HG03108 (cell line): ENCODE measurements around the gene NTMT1.
A peak's percentile ranks its signal among the peaks of the same experiment; 100 is the strongest.
"Not testable (repeated sequence)": the region's sequence is repeated elsewhere in the genome, so short reads cannot be mapped to it uniquely, and the experiment has no call there.

Experiments
- ATAC-seq: cut with Tn5 transposase; IDR thresholded peaks from one replicate; pipeline ENCODE4 v1.9.1; 2021; ENCODE audit warnings: moderate library complexity; ENCODE audit not compliant: unreplicated experiment

NTMT1 gene, protein sequence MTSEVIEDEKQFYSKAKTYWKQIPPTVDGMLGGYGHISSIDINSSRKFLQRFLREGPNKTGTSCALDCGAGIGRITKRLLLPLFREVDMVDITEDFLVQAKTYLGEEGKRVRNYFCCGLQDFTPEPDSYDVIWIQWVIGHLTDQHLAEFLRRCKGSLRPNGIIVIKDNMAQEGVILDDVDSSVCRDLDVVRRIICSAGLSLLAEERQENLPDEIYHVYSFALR

DNA sequence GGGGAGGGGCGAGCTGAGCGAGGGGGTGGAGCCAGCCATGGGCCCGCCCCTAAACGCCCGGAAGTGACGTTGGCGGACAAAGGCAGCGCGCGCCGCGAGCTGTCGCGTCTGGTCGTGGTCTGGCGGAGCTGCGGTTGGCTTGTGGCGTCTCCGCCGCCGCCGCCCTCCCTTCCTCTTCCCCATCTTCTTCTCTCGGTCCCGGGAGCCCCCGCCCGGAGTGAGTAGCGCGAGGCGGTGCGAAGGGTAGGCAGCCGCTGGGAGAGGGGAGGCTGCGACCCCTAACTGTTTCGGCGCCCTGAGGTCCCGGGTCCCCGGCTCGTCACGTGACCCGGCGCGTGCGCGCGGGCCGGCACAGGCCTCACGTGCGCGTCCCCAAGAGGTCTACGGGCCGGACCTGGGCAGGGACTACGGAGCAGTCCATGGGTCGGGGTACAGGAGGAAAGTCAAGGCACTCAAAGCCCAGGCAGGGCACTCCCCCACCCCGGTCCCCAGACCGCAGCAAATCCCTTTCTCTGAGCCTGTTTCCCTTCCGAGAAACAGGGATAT is at the start of gene NTMT1:
TSS of gene NTMT1 (plus strand) at position 85 of the 546 bp plus-strand sequence. CDS start 6,541 bp downstream, outside the sequence.
- ATAC-seq: peak; percentile 69

DNA sequence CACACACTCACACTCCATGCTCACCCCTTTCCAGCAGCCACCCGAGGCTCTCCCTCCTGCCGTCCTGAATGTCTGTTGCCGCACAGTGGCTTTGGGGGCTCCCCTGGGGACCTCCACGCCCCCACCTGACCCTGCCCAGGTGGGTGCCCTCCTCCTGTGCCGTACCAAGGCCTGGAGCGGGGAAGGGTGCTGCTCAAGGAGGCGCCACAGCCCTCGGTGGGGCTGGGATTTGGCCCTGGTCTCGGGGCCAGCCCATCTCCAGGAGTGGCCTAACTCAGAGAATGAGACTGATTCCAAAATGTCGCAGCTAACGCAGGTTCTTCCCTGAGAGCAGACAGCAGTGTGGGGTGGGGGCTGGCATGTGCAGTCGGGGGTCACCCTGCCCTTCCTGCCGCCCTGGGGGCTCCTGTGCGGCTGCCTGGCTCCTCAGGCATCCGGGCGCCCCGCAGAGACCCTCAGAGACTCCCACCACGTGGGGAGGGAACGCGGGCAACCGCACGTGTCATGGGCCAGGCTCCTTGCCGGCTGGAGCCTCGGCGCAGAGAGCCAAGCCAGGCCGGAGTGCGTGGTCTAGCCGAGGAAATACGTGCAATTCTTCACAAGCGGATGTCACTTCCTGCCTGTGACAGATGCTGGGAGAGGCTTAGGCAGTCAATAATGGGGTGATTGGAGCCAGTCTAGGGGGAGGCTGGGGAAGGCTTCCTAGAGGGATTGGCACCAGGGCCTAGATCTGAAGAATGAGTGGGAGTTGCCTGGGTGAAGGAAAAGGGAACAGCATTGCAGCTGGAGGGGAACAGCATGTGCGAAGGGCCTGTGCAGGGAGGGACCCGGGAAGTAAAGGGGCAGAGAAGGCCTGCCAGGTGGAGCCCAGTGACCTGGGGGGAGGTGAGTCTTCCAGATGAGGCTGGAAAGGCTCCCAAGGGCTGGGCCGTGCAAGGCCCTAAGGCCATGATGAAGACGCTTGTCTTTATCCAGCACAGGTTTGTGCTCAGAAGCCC is 49.1 kb upstream of the NTMT1 start:
- no peak for ATAC-seq

DNA sequence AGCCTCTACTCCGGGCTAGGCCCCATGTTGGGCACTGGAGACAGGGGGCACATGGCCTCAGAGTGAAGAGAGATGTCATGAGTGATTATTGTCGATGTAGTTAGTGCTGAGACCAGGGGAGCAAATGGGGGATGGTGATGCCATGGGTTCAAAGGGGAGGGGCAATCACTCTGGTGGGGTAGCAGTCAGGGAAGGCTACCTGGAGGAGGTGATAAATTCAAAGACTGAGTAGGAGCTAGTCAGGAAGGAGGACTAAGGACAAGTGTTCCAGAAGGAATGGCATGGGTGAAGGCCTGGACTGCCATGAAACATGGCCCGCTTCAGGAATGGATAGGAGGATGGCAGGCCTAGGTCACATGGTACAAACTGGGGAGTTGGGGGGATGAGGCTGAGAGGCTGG is 46.7 kb upstream of the NTMT1 start:
- no peak for ATAC-seq

DNA sequence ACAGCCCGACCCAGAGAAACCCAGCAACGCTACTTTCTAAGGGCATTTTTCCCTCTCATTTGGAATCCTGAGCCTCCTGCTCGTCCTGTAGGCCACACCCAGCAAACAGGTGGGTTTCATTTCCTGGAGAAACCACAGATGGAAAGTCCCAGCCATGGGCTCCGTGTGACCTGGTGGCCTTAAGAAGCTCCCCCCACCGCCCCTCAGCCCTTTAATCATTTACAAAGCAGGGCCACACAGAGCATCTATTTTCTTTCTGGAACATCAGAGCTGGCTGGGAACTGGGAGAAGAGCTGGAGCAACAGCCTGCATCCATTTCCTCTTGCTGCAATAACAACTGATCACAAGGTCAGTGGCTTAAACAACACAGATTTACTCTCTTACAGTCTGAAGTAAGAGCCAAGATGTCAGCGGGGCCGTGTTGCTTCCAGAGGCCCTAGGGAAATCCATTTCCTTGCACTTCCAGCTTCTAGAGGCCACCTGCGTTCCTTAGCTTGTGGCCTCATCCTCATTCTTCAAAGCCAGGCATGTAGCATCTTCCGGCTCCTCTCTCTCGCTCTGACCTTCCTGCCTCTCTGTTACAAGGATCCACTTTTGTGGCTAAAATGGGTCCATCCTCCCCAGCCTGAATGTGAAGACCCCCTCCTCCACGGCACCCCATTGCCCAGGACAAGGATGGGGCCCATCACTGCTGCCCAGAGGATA is 45.6 kb upstream of the NTMT1 start:
- ATAC-seq: no peak

DNA sequence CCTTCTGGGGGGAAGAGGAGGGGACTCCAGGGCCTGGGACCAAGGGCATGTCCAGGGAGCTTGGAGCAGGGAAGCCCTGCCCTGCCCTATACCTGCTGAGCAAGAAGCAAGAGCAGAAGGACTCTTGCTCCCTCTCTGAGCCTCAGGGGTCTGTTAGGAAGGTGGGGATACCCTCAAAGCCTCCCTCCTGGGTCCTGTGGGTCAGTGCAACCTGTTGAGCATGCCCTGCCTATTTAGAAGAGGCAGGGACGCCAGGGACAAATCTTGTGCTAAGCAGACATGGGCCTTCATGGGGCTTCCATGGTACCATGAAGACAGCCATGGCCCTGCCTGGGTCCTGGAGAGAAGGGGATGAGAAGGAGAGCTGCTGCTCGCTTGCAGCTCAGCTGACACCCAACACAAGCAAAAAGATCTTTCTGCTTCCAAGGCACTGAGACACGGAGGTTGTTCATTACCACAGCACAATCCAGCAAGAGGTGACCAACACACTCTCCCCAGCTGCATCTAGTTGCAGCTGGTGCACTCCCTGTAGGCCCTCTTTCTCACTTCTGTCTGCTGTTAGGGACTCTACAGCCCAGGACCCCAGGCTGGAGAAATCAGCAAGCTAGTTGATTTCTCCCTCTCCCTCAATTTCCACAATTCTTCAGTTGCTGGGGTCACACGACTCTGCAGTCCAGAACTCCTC is 44.3 kb upstream of the NTMT1 start:
- no peak for ATAC-seq

DNA sequence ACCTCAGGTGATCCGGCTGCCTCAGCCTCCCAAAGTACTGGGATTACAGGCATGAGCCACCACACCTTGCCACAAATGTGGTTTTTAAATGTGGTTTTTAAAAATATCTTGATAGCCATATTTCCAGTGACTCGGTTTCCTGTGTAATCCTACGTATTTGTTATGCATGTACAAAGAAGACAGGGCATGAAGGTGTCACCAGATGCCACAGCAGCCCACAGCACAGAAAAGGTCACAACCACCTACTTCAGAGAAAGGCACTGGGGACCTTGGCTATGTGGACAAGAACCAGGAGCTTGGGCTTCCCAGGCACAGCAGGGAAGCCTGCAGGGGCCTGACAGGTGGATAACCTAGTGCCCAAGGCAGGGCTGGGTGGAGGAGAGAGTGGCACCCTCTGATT is 43.1 kb upstream of the NTMT1 start:
- no peak for ATAC-seq

DNA sequence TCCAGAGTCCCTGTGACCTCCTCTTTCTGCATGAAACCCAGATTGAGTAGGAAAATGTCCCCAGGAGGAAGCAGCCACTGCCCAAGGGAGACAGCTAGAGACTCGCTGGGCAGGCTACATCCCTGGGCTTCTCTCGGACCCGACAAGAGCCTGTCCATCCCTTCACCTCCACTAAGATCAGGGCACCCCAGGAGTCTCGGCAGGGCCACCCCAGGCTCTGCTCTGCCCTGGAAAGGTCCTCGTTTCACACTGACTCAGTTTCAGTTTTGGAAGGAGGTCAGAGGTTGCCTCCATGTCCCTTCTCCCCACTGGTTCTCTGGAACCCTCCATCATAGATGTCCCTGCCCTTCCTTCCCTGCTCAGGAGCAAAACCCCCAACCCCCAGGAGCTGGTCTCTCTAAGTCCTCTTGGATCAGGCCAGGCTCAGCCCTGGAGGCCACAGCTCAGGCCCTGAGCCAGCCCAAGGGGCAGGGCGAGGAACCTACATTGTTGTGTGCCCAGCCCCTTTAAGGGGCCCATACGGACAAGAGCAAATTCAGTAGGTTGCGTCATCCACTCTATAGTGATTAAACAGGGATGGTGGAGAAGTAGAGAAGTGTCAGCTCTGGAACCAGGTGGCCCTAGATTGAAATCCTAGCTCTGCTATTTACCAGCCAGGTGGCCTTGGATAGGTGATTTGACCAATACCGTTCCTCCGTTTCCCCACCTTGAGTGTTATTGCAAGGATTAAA is 42.5 kb upstream of the NTMT1 start:
- ATAC-seq: no peak

DNA sequence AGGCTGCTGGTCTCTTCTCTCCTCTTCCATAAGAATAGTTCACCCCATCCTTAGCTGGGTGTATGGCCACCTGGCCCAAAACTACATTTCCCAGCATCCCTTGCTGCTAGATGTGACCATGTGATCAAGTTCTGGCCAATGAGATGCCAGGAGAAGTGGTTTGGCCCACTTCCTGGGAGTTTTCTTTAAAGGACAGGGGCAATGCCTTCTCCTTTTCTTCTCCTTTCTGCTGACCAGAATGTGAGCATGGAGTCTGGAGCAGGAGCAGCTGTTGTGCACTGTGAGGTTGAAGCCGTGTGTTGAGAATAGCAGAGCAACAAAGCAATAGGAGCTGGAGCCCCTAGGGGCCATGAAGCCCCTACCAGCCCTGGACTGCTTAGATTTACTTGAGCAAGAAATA is 41.8 kb upstream of the NTMT1 start:
- no peak for ATAC-seq

DNA sequence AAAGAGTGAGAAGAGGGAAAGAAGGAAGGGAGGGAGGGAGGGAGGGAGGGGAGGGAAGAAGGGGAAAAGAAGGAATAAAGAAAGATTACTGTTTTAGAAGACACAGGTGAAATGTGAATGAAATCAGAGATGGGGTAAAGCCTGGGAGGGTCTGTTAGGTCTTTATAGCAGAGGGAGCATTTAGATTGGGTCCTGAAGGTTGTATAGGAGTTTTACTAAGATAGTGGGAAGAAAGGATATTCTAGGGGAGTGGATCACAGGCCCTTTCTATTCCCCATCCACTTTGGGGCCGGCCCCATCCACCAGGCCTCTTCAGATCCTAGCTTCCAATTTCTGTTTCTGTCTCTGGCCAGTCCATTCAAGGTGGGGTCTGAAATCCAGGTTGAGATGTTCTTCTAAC is 40.6 kb upstream of the NTMT1 start:
- ATAC-seq: no peak

DNA sequence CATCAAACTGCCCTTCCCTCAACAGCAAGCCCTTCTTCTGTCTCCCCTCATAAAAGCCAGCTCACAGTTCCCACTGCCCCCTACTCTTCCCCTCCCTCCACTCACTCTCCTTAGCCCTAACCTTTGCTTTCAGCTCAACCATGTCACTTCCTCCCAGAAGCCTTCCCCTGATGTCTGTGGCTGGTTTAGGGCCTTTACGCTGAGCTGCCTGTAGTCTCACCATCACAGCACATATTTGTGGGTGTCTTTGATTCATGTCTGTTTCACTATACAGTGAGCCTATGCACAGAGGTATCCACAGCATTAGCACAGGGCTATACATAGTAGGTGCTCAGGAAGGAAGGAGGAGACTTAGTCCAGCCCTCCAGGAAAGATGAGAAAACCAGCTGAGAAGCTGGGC is 39.7 kb upstream of the NTMT1 start:
- no peak for ATAC-seq

DNA sequence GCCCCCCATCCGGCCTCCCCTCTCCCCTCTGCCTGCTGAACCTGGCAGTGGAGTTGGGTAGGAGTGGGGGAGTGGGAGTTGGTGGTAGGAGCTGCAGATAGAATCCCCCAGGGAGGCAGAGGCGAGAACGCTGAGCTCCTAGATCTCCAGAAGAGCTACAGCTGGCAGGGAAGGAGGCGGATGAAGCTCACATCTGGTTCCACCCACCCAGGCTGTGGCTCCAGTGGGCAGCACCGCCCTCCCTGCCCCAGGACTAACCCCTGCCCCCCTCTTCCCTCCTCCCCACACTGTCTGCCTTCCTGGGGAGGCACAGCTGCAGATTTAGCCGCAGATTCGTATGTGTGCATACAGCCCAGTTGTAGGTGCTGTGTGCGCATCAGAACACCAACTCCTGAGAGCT is 39.3 kb upstream of the NTMT1 start:
- no peak for ATAC-seq

DNA sequence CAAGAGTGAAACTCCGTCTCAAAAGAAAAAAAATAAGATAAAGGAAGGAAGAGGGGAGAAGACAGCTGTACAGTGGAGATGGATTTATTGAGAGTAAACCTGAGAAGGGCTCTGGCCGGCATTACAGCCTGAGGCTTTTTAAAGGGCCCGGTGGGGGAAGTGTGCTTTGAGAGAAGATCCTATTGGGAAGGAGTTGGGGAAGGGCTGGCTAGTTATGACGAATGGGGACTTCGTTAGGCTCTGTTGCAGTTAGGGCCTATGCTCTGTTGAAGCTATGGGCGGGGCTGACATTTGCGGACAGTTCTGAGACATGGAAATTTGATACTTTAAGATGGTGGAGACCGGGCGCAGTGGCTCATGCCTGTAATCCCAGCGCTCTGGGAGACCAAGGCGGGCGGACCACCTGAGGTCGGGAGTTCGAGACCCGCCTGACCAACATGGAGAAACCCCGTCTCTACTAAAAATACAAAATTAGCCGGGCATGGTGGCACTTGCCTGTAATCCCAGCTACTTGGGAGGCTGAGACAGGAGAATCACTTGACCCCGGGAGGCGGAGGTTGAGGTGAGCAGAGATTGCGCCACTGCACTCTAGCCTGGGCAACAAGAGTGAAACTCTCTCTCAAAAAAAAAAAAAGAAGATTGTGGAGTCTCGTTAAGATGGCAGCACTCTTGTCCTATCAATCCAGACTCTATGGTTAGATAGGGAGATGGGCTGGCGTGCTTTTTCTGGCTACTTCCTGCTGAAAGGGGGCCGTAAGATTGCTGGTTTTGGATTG is 38.3 kb upstream of the NTMT1 start:
- ATAC-seq: no peak

DNA sequence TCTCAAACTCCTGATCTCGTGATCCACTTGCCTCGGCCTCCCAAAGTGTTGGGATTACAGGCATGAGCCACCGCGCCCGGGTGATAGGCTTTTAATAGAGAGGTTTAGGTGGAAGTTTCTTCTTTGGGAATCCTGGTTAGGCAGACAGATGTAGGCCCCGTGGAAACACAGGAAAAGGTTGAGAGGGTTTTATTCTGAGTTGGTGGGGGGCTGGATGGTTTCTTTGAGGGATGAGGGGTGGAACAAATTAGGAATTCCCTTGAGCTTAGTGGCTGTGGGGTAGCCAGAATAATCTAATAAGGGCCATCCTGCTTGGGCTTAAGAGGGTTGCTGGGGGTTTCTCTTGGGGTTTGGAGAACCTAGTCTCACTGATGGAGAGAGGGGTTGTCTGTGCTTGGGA is 35.5 kb upstream of the NTMT1 start:
- ATAC-seq: no peak

DNA sequence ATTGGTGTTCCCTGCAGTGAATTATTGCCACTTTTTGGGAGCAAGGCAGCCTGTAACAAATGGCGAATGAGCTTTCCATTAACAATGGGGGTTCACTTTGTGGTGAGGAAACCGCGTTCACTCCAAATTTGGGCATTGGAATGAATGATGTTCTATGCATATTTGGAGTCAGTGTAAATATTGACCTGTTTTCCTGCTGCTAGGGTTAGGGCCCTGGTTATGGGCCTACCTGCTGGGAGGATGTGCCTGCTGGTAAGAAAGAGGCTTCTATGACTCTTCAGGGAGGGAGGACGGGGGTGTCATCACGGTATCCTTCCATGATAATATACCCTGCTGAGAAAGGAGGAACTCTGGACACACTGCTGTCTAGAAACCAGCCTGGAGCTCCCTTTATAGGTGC is 34.0 kb upstream of the NTMT1 start:
- ATAC-seq: no peak

DNA sequence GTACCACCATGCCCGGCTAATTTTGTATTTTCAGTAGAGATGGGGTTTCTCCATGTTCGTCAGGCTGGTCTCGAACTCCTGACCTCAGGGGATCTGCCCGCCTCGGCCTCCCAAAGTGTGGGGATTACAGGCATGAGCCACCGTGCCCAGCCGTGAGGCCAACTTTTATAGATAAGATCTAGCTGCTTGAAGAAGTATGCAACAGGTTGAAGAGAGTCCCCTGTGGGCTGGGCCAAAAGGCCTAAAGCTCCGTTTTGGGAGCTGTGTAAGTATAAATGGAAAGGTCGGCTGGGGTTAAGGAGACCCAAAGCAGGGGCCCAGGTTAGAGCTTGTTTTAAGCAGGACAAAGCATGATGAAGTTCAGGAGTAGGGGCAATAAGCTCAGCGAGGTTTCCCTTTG is 33.2 kb upstream of the NTMT1 start:
- not testable (repeated sequence) for ATAC-seq

DNA sequence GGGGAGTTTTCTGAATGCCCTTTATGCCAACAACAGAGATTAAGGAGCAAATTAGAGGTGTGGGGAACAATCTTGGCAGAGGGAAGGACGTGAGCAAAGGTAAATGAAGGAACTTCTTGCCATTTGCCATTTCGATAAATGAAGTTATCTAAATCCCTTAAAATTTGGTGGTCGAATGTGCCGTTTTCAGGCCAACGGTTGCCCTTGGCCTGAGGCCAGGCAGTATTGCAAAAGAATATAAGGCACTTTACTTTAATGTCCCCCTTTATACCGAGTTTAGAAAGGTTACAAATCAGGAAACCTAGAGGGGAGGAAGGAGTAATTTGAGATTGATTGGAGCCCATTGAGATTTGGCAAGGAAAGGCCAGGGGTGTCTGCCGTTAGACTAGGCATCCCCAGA is 31.3 kb upstream of the NTMT1 start:
- no peak for ATAC-seq

DNA sequence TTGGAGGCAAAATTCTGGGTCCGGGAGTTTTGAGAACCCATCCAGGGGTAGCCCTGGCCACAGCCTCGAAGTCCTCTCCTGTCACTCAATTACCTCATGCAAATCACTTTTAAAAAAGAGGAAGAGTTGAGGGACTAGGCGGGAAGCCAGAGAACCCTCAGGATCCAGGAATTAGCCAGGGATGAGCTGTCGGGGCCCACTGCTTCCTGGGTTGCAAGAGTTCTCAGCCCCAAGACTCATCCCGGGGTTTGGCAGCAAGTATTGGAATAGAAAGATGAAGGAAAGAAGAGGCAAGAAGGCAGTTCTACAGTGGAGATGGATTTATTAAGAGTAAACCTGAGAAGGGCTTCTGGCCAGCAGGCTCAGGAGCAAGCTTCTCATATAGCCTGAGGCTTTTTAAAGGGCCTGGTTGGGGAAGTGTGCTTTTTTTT is 30.6 kb upstream of the NTMT1 start:
- ATAC-seq: no peak

DNA sequence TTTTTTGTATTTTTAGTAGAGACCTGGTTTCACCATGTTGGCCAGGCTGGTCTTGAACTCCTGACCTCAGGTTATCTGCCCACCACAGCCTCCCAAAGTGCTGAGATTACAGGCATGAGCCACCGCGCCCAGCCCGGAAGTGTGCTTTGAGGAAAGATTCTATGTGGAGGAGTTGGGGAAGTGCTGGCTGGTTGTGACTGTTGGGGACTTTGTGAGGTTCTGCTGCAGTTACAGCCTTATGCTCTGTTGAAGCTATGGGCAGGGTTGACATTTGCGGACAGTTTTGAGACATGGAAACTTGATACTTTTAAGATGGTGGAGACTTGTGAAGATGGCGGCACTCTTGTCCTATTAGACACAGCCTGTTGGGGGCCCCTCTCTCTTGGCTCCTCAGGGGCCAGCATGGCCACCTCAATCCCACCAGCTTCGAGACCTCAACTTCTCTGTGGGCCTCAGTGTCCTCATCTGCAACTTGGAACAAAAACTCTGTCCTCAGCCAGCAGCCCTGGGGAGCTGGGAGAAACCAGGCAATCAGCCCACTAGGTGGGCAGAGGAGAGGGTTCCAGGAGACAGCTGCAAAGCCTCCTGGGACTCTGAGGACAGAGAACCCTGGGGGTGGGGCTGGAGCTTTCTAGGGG is 29.9 kb upstream of the NTMT1 start:
- ATAC-seq: no peak
